Astrocyte of the spinal cord (primary cell): ENCODE results near the gene LNPK.
"Not testable (repeated sequence)": the region's sequence is repeated elsewhere in the genome, so short reads cannot be mapped to it uniquely, and the experiment has no call there.

Source experiments
- DNase-seq: peaks from one replicate; pipeline ENCODE4 v3.0.0; 2011; ENCODE audit warnings: low read depth, low spot score
- H3K4me3 ChIP-seq: 2 replicates; pipeline ENCODE4 v1.5.1; 2011; ENCODE audit warnings: low read depth, mild to moderate bottlenecking, low read length, moderate library complexity
- in situ Hi-C: cut with HindIII; loops from 2 replicates; pipeline ENCODE4 v1.10.0; 2017; ENCODE audit warnings: low sequenced_read_pairs
- TF ChIP-seq, protein P1 (sequence below): IDR thresholded peaks from 2 replicates; pipeline ENCODE4 v1.5.1; 2012; ENCODE audit warnings: low read depth, mild to moderate bottlenecking, low read length, inconsistent platforms

LNPK gene

DNA sequence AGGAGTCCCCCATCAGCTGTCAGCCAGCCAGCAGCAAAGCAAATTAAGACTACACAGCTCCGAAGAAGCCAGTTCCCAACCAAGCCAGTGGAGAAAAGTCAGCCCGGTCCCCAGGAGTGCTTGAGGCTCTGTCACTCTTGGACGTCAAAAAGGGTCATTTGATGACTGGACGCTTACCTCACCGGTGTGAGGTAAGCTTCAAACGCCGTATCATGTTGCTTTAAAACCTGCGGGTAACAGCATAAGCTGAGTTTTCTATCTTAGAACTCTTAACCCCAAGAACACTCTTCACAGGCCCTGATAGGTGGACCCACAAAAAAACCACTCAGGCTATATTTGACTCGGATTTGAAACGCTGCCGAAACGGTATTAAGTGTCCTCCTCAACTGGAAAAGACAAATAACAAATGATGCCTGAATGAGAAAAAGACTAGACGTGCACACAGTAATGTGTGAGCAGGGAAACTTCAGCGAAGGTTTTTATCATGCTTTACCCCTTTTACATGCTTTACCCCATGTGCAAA is 682 bp upstream of the LNPK start:
- H3K4me3 ChIP-seq: peak overlapping the region; percentile 88
- TF ChIP-seq, protein P1, sequence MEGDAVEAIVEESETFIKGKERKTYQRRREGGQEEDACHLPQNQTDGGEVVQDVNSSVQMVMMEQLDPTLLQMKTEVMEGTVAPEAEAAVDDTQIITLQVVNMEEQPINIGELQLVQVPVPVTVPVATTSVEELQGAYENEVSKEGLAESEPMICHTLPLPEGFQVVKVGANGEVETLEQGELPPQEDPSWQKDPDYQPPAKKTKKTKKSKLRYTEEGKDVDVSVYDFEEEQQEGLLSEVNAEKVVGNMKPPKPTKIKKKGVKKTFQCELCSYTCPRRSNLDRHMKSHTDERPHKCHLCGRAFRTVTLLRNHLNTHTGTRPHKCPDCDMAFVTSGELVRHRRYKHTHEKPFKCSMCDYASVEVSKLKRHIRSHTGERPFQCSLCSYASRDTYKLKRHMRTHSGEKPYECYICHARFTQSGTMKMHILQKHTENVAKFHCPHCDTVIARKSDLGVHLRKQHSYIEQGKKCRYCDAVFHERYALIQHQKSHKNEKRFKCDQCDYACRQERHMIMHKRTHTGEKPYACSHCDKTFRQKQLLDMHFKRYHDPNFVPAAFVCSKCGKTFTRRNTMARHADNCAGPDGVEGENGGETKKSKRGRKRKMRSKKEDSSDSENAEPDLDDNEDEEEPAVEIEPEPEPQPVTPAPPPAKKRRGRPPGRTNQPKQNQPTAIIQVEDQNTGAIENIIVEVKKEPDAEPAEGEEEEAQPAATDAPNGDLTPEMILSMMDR: no peak
- DNase-seq: peak; percentile 36
- in situ Hi-C loops: no loop called here

GRCh38 chr2:176001281-176001915 is 669 bp downstream of the LNPK start:
- peak; percentile 58 for DNase-seq

DNA sequence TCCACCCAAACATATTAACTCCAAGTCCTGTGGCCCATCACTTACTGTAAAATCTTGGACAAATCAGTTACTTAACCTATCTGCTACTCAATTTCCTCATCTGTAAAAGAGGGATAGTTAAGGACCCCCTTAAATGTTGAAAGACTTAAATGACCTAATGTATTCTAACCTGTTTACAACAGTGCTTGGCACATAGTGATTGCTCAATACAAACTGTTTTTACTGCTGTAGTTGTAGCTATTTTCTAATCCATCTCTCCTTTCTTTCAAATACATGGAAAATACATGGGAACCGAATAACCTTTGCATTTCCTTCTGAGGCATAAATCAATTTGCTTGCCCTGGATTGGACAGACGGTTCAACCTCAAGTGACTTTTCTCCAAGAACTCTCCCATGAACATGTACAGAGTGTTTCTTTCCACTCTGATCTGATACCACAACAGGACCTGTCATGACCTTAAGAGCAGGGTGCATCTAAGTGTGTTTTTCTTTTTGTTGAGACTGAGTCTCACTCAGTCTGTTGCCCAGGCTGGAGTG is 2.7 kb downstream of the LNPK start:
- TF ChIP-seq, protein P1: no peak
- H3K4me3 ChIP-seq: no peak overlapping the region
- no peak for DNase-seq
- in situ Hi-C loops: no loop called here

More at GRCh38 chr2:176001281-176001915, 669 bp downstream of the LNPK start:
- TF ChIP-seq, protein P1: no peak
- peak overlapping the region; percentile 88 for H3K4me3 ChIP-seq
- in situ Hi-C loops: no loop called here

- TF ChIP-seq, protein P1: no peak
- in situ Hi-C loops: no loop called here
- DNase-seq: no peak
- no peak overlapping the region for H3K4me3 ChIP-seq
These were observed 12.0 kb downstream of the LNPK start for GRCh38 chr2:175990099-175990498.

DNA sequence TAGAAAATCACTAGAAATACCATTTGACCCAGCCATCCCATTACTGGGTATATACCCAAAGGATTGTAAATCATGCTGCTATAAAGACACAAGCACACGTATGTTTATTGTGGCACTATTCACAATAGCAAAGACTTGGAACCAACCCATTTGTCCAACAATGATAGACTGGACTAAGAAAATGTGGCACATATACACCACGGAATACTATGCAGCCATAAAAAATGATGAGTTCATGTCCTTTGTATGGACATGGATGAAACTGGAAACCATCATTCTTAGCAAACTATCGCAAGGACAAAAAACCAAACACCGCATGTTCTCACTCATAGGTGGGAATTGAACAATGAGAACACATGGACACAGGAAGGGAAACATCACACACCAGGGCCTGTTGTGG is 14.9 kb downstream of the LNPK start:
- in situ Hi-C loops, DNase-seq, H3K4me3 ChIP-seq: not testable (repeated sequence)

DNA sequence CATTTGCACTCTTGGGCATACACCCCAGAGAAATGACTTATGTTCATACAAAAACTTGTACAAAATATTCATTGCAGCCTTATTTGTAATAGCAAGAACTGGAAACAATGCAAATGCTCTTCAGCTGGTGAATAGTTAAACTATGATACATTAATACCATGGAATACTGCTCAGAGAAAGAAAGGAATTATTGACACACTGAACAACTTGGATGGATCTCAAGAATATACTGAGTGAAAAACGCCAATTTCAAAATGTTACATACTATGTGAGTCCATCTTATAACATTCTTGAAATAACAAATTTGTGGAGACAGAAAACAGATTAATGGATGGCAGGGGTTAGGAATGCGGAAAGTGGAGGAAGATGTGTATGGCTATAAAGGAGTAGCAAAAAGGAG is 17.2 kb downstream of the LNPK start:
- H3K4me3 ChIP-seq: no peak overlapping the region
- DNase-seq: no peak
- TF ChIP-seq, protein P1: no peak
- in situ Hi-C loops: no loop called here

DNA sequence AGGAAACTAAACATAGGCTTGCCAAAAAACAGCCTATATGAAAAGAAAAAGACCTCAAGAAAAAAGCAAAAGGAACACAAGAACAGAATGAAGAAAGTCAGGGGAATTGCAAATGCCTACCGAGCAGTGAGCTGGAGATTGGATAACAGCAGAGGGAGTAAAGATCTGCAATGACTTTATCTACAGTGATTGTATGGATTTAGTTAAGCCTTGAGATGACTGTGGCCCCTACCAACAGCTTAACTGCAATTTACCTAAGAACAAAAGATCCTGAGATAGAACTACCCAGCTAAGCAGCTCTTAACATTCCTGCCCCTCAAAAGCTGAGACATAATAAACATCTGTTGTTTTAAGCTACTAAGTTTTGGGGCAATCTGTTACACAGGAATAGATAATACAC is 20.5 kb downstream of the LNPK start:
- in situ Hi-C loops: no loop called here
- DNase-seq: no peak

More for the DNA sequence above, 20.5 kb downstream of the LNPK start:
- no peak overlapping the region for H3K4me3 ChIP-seq
- TF ChIP-seq, protein P1: no peak
